ENCODE results near the gene CARD11. TPM values are rescaled to one million over a fixed set of nuclear protein-coding genes. Genes with fewer than 3 reads are reported as not detected.
A peak's percentile ranks its signal among the peaks of the same experiment; 100 is the strongest.

CARD11 gene
- total and polyA plus RNA-seq, 8 donors: 0.31 to 6.2 (median 1.5) TPM

DNA sequence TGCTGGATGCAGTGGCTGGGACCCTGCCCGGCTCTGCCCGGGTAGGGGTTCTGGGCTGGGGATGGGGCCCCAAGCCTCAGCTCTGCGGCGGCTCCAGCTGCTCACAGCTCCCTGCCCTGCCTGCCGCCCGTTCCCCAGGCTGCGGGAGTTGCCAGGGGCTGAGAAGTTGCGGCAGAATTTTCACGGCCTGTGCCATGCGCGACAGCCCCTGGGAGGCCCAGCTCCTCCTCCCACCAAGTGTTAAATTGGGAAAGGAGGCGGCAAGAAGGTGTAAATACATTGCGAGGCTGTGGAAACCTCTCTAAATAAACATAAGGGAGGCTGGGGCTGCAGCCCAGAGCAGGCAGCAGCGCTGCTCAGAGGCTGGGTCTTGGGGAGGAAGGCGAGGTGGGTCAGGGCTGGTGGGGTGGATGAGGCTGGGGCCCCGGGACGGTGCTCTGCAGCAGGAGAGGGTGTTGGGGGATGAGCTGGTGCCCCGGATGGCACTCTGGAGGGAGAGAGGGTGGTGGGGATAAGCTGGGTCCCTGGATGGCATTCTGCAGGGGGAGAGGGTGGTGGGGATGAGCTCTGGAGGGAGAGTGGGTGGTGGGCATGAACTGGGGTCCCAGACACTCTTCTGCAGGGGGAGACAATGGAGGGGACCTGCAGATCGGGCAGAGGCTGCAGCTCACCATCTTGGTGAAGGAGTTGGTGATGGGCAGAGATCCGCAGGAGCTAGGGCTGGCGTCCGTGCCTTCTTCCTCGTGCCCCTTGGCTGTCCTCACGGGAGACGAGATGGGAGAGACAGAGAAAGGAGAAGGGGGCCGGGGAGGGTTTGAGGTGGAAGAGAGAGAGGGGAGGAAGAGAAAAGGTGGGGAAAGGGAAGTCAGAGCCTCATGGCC lies 114.1 kb downstream of the CARD11 start:
- intact Hi-C loops (cut with DNase I): no loop called here
- Histone ChIP-seq H3K4me1 (no peaks in the 10 kb centered on the region), H3K9me3 (no peaks in the 10 kb centered on the region), H3K27ac (no peak overlapping the region), H3K4me3 (no peak overlapping the region), H3K36me3 (no peaks in the 10 kb centered on the region), H3K27me3 (no peaks in the 10 kb centered on the region)
- FAIRE-seq (no peak), DNase-seq (peak in 1 of 6 donors; percentile 50), ATAC-seq (no peak)
- 67 to 73% methylated on average over 26 of the region's 26 CpGs for WGBS, 2 donors
- TF ChIP-seq, protein P1, sequence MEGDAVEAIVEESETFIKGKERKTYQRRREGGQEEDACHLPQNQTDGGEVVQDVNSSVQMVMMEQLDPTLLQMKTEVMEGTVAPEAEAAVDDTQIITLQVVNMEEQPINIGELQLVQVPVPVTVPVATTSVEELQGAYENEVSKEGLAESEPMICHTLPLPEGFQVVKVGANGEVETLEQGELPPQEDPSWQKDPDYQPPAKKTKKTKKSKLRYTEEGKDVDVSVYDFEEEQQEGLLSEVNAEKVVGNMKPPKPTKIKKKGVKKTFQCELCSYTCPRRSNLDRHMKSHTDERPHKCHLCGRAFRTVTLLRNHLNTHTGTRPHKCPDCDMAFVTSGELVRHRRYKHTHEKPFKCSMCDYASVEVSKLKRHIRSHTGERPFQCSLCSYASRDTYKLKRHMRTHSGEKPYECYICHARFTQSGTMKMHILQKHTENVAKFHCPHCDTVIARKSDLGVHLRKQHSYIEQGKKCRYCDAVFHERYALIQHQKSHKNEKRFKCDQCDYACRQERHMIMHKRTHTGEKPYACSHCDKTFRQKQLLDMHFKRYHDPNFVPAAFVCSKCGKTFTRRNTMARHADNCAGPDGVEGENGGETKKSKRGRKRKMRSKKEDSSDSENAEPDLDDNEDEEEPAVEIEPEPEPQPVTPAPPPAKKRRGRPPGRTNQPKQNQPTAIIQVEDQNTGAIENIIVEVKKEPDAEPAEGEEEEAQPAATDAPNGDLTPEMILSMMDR (IDR thresholded peaks at IDR 0.05): no peak

DNA sequence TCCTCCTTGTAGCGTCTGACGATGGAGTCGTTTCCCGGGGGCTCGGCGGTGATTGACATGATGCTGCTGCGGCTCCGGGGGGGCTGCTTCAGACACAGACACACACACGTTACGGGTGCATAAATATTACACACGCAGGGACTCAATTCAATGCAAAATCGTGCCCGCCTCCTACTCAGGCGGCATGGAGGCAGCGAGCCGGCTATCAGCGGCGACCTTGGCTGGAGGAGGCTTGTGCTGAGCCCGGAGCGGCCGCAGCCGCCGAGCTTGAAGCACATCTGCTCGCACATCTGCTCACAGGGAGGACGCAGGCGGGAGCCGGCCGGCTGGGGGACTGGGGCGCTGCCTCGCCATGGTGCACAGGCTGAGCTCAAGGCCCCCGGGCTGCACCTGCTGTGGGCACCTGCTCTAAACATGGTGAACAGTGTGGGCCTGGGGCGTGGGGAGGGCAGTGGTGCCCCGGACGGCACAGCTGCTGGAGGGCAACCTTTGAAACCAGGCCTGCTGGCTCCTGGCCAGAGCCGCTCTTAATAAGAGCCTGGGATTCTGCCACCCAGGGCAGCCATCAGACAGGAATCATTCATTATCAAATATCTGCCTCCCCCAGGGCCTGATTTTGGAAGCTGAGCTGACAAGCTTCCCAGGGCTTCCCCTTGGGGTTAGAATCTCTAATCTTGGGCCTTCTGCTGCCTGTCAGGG lies 114.9 kb downstream of the CARD11 start:
- H3K9me3 ChIP-seq: no peaks in the 10 kb centered on the region
- no peak for FAIRE-seq
- 67 to 69% methylated on average over 35 of the region's 35 CpGs for WGBS, 2 donors
- intact Hi-C loops (cut with DNase I): no loop called here
- peak in 2 of 4 donors; percentile 30 to 48 for ATAC-seq
- H3K27me3 ChIP-seq: no peaks in the 10 kb centered on the region
- no peaks in the 10 kb centered on the region for H3K36me3 ChIP-seq
- H3K4me3 ChIP-seq: no peak overlapping the region
- DNase-seq: peak in 2 of 6 donors; percentile 59 to 76
- TF ChIP-seq, protein P1 (IDR thresholded peaks at IDR 0.05): no peak
- H3K4me1 ChIP-seq: no peaks in the 10 kb centered on the region
- no peak overlapping the region for H3K27ac ChIP-seq

DNA sequence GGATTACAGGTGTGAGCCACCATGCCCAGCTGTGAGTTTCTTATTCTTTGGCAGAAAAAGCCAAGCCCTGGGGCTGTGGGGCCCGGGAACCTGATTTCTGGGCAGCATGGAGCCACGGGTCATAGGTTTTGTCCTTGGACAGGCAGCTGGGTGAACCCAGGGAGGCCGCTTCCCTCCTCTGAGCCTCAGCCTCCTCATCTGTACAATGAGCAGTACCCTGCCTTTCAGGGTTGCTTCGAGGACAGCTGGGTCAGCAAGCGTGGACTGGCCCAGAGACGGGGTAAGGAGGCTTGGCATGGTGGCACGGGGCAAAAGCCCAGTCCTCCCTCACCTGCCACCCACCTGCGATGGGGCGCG lies 115.4 kb downstream of the CARD11 start:
- Histone ChIP-seq H3K4me3 (no peak overlapping the region), H3K9me3 (no peaks in the 10 kb centered on the region), H3K27ac (no peak overlapping the region), H3K36me3 (no peaks in the 10 kb centered on the region), H3K27me3 (no peaks in the 10 kb centered on the region), H3K4me1 (no peaks in the 10 kb centered on the region)
- DNase-seq (peak in 1 of 6 donors; percentile 44), ATAC-seq (no peak), FAIRE-seq (no peak)
- intact Hi-C loops (cut with DNase I): no loop called here
- TF ChIP-seq, protein P1 (IDR thresholded peaks at IDR 0.05): no peak
- whole genome bisulfite sequencing, 2 donors: 92 to 93% methylated on average over 10 of the region's 10 CpGs

DNA sequence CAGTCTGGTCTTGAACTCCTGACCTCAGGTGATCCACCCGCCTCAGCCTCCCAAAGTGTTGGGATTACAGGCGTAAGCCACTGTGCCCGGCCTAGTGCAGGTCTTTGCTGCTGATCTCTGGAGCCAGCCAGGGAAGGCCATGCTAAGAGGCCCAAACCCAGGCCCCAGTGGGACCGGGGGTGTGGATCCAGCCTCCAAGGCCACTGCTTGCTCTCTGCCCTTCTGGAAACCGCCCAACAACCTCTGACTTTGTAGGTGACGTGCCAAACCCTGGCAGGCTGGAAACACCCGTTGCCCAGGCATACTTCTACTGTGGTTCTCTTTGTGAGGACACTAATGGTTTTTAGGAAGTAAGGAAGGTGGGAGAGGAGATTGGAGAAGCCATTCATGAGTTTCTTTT lies 116.1 kb downstream of the CARD11 start:
- H3K4me1 ChIP-seq: no peaks in the 10 kb centered on the region
- ATAC-seq (peak in 1 of 4 donors; percentile 8), DNase-seq (peak in 1 of 6 donors; percentile 35), FAIRE-seq (no peak)
- H3K36me3 ChIP-seq: no peaks in the 10 kb centered on the region
- H3K9me3 ChIP-seq: no peaks in the 10 kb centered on the region
- 68 to 69% methylated on average over 7 of the region's 7 CpGs for WGBS, 2 donors
- intact Hi-C loops (cut with DNase I): no loop called here
- H3K27me3 ChIP-seq: no peaks in the 10 kb centered on the region
- H3K4me3 ChIP-seq: no peak overlapping the region
- no peak overlapping the region for H3K27ac ChIP-seq
- TF ChIP-seq, protein P1 (IDR thresholded peaks at IDR 0.05): no peak
